Measurements from ENCODE around the gene STARD5.

DNA sequence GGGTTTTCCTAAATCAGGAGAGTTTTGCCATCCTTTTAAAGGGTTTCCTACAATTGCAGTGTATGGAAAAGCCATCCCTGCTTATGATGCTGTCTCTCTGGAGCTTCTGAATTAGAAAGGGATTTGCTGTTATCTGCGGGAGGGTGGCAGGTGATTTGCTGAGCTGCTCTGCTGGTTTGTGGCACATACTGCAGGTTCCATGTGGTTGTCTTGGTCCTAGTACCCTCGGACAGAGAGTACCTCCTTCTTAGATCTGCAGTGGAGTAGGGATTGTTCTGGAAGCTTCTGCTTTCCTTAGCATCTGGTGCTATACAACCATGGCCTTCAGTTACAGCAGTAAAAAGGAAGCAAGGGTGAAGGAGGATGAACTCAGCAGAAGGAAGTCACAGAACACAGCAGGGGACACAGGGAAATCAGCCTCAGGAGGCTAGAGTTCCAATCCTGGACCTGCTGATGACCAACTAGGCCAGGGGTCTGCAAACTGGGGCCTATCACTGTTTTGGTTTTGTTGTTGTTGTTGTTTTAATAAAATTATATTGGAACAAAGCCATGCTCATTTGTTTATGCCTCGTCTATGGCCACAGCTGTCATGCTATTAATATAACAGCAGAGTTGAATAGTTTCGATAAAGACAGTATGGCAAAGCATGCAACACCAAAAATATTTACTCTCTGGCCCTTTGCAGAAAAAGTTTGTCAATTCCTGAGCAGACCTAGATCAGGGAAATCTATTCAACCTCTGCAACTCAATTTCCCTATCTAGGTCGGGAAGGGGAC lies 39.5 kb downstream of the STARD5 start:
- TF ChIP-seq, protein P1, sequence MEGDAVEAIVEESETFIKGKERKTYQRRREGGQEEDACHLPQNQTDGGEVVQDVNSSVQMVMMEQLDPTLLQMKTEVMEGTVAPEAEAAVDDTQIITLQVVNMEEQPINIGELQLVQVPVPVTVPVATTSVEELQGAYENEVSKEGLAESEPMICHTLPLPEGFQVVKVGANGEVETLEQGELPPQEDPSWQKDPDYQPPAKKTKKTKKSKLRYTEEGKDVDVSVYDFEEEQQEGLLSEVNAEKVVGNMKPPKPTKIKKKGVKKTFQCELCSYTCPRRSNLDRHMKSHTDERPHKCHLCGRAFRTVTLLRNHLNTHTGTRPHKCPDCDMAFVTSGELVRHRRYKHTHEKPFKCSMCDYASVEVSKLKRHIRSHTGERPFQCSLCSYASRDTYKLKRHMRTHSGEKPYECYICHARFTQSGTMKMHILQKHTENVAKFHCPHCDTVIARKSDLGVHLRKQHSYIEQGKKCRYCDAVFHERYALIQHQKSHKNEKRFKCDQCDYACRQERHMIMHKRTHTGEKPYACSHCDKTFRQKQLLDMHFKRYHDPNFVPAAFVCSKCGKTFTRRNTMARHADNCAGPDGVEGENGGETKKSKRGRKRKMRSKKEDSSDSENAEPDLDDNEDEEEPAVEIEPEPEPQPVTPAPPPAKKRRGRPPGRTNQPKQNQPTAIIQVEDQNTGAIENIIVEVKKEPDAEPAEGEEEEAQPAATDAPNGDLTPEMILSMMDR (IDR thresholded peaks at IDR 0.05; ENCODE audit: control extremely low read depth in 1 of 3, insufficient read depth in 1 of 3, low read depth in 1 of 3, low read length in 3 of 3): no peak
- TF ChIP-seq RAD21 (IDR thresholded peaks at IDR 0.05 in 1 of 2, conservative IDR thresholded peaks at IDR 0.05 in 1 of 2; ENCODE audit: low read depth in 2 of 2, low read length in 2 of 2): no peak
- TF ChIP-seq ZNF274 (IDR thresholded peaks at IDR 0.05; ENCODE audit: borderline replicate concordance, extremely low read depth, low read length): no peak
- no peak for TF ChIP-seq POLR2A (IDR thresholded peaks at IDR 0.05; ENCODE audit: control extremely low read depth in 1 of 2, low read depth in 2 of 2, low read length in 2 of 2)
- no peak for TF ChIP-seq KDM1A (IDR thresholded peaks at IDR 0.05; ENCODE audit: borderline replicate concordance, low read length)
- TF ChIP-seq SIN3A (conservative IDR thresholded peaks at IDR 0.05 in 1 of 2, IDR thresholded peaks at IDR 0.05 in 1 of 2; ENCODE audit: low read depth in 1 of 2, low read length in 2 of 2): no peak
- no peak for TF ChIP-seq CEBPB (IDR thresholded peaks at IDR 0.05; ENCODE audit: low read depth, low read length)
- no peak for TF ChIP-seq EZH2 (IDR thresholded peaks at IDR 0.05; ENCODE audit: low read depth, low read length, severe bottlenecking)
- no peak for TF ChIP-seq GABPA (IDR thresholded peaks at IDR 0.05; ENCODE audit: borderline replicate concordance, insufficient read depth, low read length)
- TF ChIP-seq, protein P2, sequence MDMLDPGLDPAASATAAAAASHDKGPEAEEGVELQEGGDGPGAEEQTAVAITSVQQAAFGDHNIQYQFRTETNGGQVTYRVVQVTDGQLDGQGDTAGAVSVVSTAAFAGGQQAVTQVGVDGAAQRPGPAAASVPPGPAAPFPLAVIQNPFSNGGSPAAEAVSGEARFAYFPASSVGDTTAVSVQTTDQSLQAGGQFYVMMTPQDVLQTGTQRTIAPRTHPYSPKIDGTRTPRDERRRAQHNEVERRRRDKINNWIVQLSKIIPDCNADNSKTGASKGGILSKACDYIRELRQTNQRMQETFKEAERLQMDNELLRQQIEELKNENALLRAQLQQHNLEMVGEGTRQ (IDR thresholded peaks at IDR 0.05; ENCODE audit: low read length): no peak

Data from H1 (cell line).